Loucy (cell line): ENCODE measurements around the gene ANTXRL.

Experiments
- EZH2phosphoT487 ChIP-seq: fragments of 200-600 bp; IDR thresholded peaks from 2 replicates; pipeline ENCODE4 v1.6.1; 2018; ENCODE audit warnings: antibody characterized with exemption, mild to moderate bottlenecking, moderate library complexity, borderline replicate concordance
- TF ChIP-seq, protein P1 (sequence below): fragments of 200-600 bp; sonication (generic); conservative IDR thresholded peaks from 2 replicates; pipeline ENCODE4 v1.5.1; 2014; ENCODE audit warnings: mild to moderate bottlenecking, antibody characterized with exemption, low read length

DNA sequence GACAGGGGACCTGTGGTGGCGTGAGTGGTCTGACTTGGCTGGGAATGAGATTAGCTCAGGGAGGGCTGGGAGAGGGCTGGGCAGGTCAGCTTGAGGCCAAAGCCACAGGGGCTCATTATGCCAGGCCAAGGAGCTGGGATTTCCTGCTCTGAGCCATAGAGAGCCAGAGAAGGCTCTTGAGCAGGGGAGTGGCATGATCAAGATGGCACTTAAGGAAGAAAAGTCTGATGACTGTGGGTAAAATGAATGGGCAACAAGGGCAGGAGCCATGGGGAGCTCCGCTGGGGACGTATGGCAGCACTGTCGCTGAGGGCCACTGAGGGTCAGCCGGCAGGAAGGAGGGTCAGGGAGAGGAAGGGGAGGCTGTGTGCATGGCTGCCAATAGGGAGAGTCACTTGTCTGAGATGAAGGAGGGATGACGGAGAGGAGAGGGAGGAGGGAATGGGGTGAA is 5.8 kb downstream of the ANTXRL start:
- TF ChIP-seq, protein P1, sequence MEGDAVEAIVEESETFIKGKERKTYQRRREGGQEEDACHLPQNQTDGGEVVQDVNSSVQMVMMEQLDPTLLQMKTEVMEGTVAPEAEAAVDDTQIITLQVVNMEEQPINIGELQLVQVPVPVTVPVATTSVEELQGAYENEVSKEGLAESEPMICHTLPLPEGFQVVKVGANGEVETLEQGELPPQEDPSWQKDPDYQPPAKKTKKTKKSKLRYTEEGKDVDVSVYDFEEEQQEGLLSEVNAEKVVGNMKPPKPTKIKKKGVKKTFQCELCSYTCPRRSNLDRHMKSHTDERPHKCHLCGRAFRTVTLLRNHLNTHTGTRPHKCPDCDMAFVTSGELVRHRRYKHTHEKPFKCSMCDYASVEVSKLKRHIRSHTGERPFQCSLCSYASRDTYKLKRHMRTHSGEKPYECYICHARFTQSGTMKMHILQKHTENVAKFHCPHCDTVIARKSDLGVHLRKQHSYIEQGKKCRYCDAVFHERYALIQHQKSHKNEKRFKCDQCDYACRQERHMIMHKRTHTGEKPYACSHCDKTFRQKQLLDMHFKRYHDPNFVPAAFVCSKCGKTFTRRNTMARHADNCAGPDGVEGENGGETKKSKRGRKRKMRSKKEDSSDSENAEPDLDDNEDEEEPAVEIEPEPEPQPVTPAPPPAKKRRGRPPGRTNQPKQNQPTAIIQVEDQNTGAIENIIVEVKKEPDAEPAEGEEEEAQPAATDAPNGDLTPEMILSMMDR, result no peak
- TF ChIP-seq EZH2phosphoT487, result no peak
